ENCODE data around the gene SMARCB1.

The SMARCB1 gene

DNA sequence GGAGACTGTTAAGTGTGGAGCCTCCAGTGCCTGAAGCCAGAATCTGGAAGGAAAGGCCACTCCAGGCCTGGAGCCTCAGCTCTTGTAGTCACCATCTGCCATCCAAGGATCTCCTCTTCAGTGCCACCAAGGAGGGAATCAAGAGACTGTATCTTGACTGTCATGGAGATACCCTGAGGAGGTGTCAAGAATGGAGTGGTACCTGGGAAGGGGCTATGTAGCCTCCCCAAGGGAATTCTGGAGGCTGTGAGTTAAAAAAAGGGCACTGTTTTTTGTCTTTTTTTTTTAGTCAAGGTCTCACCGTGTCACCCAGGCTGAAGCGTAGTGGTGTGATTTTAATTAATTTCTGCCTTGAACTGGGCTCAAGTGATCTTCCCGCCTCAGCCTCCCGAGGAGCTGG is 27.2 kb upstream of the SMARCB1 start:
- Histone ChIP-seq H3K4me3 (ENCODE audit: insufficient read depth, low read depth, low read length) (no peak overlapping the region), H3K27me3 (ENCODE audit: control insufficient read depth, insufficient read depth, low read length, poor library complexity, severe bottlenecking) (no peaks in the 10 kb centered on the region), H3K36me3 (ENCODE audit: control insufficient read depth, insufficient read depth, low read length) (no peaks in the 10 kb centered on the region), H3K4me1 (ENCODE audit: control insufficient read depth, insufficient read depth, low read length) (peaks cover 16% of the 10 kb centered on the region), H3K27ac (ENCODE audit: insufficient read depth, low read depth, low read length, poor library complexity, severe bottlenecking) (no peak overlapping the region), H3K9me3 (ENCODE audit: control insufficient read depth, low read length) (no peaks in the 10 kb centered on the region)
- WGBS, 2 experiments = 91 to 92% methylated on average over 4 of the region's 4 CpGs

GRCh38 chr22:23760056-23760455 is 26.7 kb upstream of the SMARCB1 start:
- Histone ChIP-seq H3K4me1 (ENCODE audit: control insufficient read depth, insufficient read depth, low read length) (peaks cover 16% of the 10 kb centered on the region), H3K27ac (ENCODE audit: insufficient read depth, low read depth, low read length, poor library complexity, severe bottlenecking) (no peak overlapping the region), H3K36me3 (ENCODE audit: control insufficient read depth, insufficient read depth, low read length) (no peaks in the 10 kb centered on the region), H3K4me3 (ENCODE audit: insufficient read depth, low read depth, low read length) (no peak overlapping the region), H3K27me3 (ENCODE audit: control insufficient read depth, insufficient read depth, low read length, poor library complexity, severe bottlenecking) (no peaks in the 10 kb centered on the region), H3K9me3 (ENCODE audit: control insufficient read depth, low read length) (no peaks in the 10 kb centered on the region)
- 89 to 92% methylated on average over 6 of the region's 6 CpGs for WGBS, 2 experiments

GRCh38 chr22:23762842-23763578 is 23.8 kb upstream of the SMARCB1 start, which contains the start of gene C22orf15:
C22orf15 (plus strand) TSS chr22:23762990; CDS start chr22:23763307, 317 bp downstream.
- Histone ChIP-seq H3K9me3 (ENCODE audit: control insufficient read depth, low read length) (no peaks in the 10 kb centered on the region), H3K27ac (ENCODE audit: insufficient read depth, low read depth, low read length, poor library complexity, severe bottlenecking) (no peak within 1 kb of the TSS), H3K4me1 (ENCODE audit: control insufficient read depth, insufficient read depth, low read length) (peaks cover 20% of the 10 kb centered on the region), H3K27me3 (ENCODE audit: control insufficient read depth, insufficient read depth, low read length, poor library complexity, severe bottlenecking) (no peaks in the 10 kb centered on the region), H3K4me3 (ENCODE audit: insufficient read depth, low read depth, low read length) (peak within 1 kb of the TSS; percentile 2), H3K36me3 (ENCODE audit: control insufficient read depth, insufficient read depth, low read length) (no peaks in the 10 kb centered on the region)
- 72 to 73% methylated on average over 23 of the region's 23 CpGs for WGBS, 2 experiments

DNA sequence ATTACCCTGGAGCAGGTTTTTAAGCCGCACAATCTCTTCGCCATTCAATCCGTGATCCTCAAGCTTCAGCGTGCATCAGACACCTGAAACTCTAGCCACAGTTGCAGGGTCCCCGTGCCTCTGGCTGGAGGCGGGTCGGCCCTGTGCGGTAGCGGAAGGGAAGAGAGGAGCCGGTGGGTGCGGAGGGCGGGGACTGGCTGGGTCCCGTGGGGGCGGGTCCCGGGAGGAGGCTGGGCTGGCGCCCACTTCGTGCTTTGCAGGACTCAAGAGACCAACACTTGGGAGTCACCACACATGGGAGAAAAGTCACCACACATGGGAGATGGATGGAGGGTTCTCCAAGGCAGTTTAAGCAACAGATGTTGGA is 23.2 kb upstream of the SMARCB1 start:
- Histone ChIP-seq H3K27me3 (ENCODE audit: control insufficient read depth, insufficient read depth, low read length, poor library complexity, severe bottlenecking) (no peaks in the 10 kb centered on the region), H3K27ac (ENCODE audit: insufficient read depth, low read depth, low read length, poor library complexity, severe bottlenecking) (no peak overlapping the region), H3K36me3 (ENCODE audit: control insufficient read depth, insufficient read depth, low read length) (no peaks in the 10 kb centered on the region), H3K4me1 (ENCODE audit: control insufficient read depth, insufficient read depth, low read length) (peaks cover 20% of the 10 kb centered on the region), H3K9me3 (ENCODE audit: control insufficient read depth, low read length) (no peaks in the 10 kb centered on the region), H3K4me3 (ENCODE audit: insufficient read depth, low read depth, low read length) (no peak overlapping the region)
- 47 to 54% methylated on average over 17 of the region's 17 CpGs for WGBS, 2 experiments

- H3K4me3 ChIP-seq (ENCODE audit: insufficient read depth, low read depth, low read length) = no peak overlapping the region
- no peaks in the 10 kb centered on the region for H3K27me3 ChIP-seq (ENCODE audit: control insufficient read depth, insufficient read depth, low read length, poor library complexity, severe bottlenecking)
- 86 to 89% methylated on average over 7 of the region's 7 CpGs for WGBS, 2 experiments
- no peaks in the 10 kb centered on the region for H3K9me3 ChIP-seq (ENCODE audit: control insufficient read depth, low read length)
- peaks cover 20% of the 10 kb centered on the region for H3K4me1 ChIP-seq (ENCODE audit: control insufficient read depth, insufficient read depth, low read length)
- no peaks in the 10 kb centered on the region for H3K36me3 ChIP-seq (ENCODE audit: control insufficient read depth, insufficient read depth, low read length)
- H3K27ac ChIP-seq (ENCODE audit: insufficient read depth, low read depth, low read length, poor library complexity, severe bottlenecking) = no peak overlapping the region
These were observed 22.8 kb upstream of the SMARCB1 start for GRCh38 chr22:23763954-23764353.

DNA sequence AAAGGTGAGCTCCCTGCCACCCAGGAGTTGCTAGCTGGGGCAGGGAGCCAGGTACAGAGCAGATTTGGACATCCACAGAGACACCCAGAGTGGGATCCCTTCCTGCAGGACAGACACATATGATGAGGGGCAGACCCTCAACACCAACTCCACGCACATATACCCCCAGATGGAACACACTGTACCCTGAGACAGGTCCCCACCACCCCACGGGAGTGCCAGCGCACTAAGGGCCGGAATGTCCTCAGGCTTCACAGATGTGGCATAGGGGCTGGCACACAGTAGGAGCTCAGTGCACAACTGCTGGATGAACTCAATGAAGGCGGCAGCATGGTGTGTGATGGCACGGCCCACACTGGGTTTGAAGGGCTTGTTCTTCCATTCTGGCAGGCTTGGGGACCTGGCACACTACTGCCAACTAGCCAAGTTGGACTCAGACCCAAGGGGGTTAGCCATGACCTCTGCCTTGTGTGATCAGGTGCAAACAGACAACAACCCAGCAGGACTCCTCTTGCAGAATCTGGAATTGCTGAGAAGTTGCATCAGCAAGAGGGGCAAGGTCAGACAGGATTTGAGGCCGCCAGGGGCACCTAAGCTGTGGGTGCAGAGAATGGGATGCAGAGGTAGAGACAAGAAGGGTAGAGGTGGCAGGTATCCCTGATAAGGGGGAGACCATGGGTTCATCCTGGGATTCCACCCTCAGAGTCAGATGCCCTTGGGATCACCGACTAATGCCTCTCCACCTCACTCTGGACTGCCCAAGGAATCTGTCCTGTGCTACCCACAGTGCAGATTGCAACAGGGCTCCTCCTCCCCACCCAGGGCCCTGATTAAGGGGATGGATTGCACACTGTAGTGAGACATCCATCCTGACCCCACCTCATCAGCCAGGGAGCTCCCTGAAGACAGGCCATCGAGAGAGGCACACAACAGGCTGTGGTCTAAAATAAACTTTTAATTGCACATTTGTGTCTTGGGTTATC is 21.6 kb upstream of the SMARCB1 start:
- H3K4me3 ChIP-seq (ENCODE audit: insufficient read depth, low read depth, low read length) = no peak overlapping the region
- 93 to 95% methylated on average over 9 of the region's 9 CpGs for WGBS, 2 experiments
- H3K27ac ChIP-seq (ENCODE audit: insufficient read depth, low read depth, low read length, poor library complexity, severe bottlenecking) = no peak overlapping the region
- H3K4me1 ChIP-seq (ENCODE audit: control insufficient read depth, insufficient read depth, low read length) = peaks cover 20% of the 10 kb centered on the region
- no peaks in the 10 kb centered on the region for H3K9me3 ChIP-seq (ENCODE audit: control insufficient read depth, low read length)
- H3K27me3 ChIP-seq (ENCODE audit: control insufficient read depth, insufficient read depth, low read length, poor library complexity, severe bottlenecking) = peaks cover 5% of the 10 kb centered on the region
- H3K36me3 ChIP-seq (ENCODE audit: control insufficient read depth, insufficient read depth, low read length) = no peaks in the 10 kb centered on the region

DNA sequence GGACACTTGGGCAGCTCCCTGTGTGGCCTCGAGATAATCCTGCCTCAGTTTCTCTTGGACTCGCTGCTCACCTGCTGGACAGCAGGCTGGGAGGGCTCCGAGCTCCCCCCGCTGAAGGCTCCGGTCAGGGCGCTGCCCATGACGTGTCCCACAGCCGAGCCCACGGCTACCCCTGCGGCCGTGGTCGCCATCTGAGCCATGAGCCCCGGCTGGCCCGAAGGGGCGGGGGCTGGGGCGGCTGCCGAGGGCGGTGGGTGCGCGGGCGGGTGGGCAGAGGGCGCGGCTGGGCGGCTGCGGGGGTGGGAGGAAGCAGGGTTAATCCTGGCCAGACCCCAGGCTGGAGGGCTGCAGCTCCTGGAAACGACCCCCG is 19.5 kb upstream of the SMARCB1 start:
- no peaks in the 10 kb centered on the region for H3K36me3 ChIP-seq (ENCODE audit: control insufficient read depth, insufficient read depth, low read length)
- H3K4me1 ChIP-seq (ENCODE audit: control insufficient read depth, insufficient read depth, low read length) = peaks cover 20% of the 10 kb centered on the region
- H3K27ac ChIP-seq (ENCODE audit: insufficient read depth, low read depth, low read length, poor library complexity, severe bottlenecking) = no peak overlapping the region
- H3K4me3 ChIP-seq (ENCODE audit: insufficient read depth, low read depth, low read length) = peak overlapping the region; percentile 67
- no peaks in the 10 kb centered on the region for H3K9me3 ChIP-seq (ENCODE audit: control insufficient read depth, low read length)
- 2 to 3% methylated on average over 27 of the region's 27 CpGs for WGBS, 2 experiments
- peaks cover 5% of the 10 kb centered on the region for H3K27me3 ChIP-seq (ENCODE audit: control insufficient read depth, insufficient read depth, low read length, poor library complexity, severe bottlenecking)

GRCh38 chr22:23767673-23768548 is 18.9 kb upstream of the SMARCB1 start, which contains the start of gene CHCHD10:
CHCHD10 (minus strand) TSS chr22:23767972; CDS start chr22:23767874, 98 bp downstream.
- no peaks in the 10 kb centered on the region for H3K9me3 ChIP-seq (ENCODE audit: control insufficient read depth, low read length)
- H3K27ac ChIP-seq (ENCODE audit: insufficient read depth, low read depth, low read length, poor library complexity, severe bottlenecking) = peak within 1 kb of the TSS; percentile 56
- peak within 1 kb of the TSS; percentile 67 for H3K4me3 ChIP-seq (ENCODE audit: insufficient read depth, low read depth, low read length)
- no peaks in the 10 kb centered on the region for H3K36me3 ChIP-seq (ENCODE audit: control insufficient read depth, insufficient read depth, low read length)
- WGBS, 2 experiments = 0% methylated on average over 63 of the region's 63 CpGs
- peaks cover 15% of the 10 kb centered on the region for H3K4me1 ChIP-seq (ENCODE audit: control insufficient read depth, insufficient read depth, low read length)
- H3K27me3 ChIP-seq (ENCODE audit: control insufficient read depth, insufficient read depth, low read length, poor library complexity, severe bottlenecking) = peaks cover 7% of the 10 kb centered on the region

DNA sequence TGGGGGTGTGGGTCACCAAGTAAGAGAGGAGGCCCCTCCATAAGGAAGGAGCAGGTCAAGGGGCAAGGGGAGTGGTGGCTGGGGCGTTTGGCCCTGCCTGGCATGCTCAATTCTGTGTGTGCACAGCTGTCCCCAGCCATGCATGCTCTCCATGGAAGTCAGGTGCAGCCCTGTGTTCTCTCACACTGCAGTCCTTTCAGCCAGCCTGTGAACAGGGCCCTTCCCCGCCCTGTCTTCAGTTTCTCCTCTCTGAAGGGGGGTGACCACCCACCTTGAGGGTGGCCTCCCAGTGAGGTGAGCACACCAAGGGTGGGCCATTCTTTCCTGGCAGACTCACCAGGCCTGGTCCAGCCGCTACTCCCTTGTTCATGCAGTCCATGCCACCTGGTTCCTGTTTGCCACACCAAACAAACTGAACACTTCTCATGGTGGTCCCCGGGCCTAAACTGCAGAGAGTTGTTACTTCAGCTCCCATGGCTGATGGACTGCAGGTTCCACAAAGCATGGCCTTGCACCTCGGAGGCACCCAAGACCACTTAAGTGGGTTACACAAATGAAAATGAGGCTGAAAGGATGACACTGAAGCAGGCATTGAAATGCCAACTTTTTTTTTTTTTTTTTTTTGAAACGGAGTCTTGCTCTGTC is 17.3 kb upstream of the SMARCB1 start:
- Histone ChIP-seq H3K36me3 (ENCODE audit: control insufficient read depth, insufficient read depth, low read length) (no peaks in the 10 kb centered on the region), H3K27ac (ENCODE audit: insufficient read depth, low read depth, low read length, poor library complexity, severe bottlenecking) (no peak overlapping the region), H3K4me1 (ENCODE audit: control insufficient read depth, insufficient read depth, low read length) (peaks cover 10% of the 10 kb centered on the region), H3K9me3 (ENCODE audit: control insufficient read depth, low read length) (no peaks in the 10 kb centered on the region), H3K27me3 (ENCODE audit: control insufficient read depth, insufficient read depth, low read length, poor library complexity, severe bottlenecking) (peaks cover 22% of the 10 kb centered on the region), H3K4me3 (ENCODE audit: insufficient read depth, low read depth, low read length) (no peak overlapping the region)
- WGBS, 2 experiments = 80 to 82% methylated on average over 6 of the region's 6 CpGs
